ENCODE data around the gene PPP2R2B.

The PPP2R2B gene

DNA sequence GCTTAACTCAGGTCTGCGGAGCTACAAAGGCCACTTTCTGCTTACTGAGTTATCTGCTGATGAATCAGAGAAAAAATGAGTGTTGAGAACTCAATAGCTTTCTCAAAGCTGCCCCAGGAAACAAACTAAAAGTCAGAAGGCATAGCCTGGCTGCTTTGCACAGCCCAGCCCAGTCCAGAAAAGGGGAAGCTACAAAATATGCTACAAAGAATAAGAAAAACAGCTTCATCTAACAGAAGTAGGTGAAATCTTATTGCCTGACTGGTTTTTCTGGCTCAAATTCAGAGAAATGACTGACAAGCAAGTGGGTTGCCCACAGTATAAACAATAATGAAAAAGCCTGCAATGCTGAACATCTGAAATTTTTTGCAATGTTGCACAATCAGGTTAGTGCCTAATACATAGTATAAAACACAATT lies 156.2 kb downstream of the PPP2R2B start:
- no peak for TF ChIP-seq ZNF565 (CRISPR knock-in tag; conservative IDR thresholded peaks at IDR 0.05; ENCODE audit: low read depth)
- TF ChIP-seq SNAI2 (CRISPR knock-in tag; IDR thresholded peaks at IDR 0.05) = no peak
- TF ChIP-seq, protein P1, sequence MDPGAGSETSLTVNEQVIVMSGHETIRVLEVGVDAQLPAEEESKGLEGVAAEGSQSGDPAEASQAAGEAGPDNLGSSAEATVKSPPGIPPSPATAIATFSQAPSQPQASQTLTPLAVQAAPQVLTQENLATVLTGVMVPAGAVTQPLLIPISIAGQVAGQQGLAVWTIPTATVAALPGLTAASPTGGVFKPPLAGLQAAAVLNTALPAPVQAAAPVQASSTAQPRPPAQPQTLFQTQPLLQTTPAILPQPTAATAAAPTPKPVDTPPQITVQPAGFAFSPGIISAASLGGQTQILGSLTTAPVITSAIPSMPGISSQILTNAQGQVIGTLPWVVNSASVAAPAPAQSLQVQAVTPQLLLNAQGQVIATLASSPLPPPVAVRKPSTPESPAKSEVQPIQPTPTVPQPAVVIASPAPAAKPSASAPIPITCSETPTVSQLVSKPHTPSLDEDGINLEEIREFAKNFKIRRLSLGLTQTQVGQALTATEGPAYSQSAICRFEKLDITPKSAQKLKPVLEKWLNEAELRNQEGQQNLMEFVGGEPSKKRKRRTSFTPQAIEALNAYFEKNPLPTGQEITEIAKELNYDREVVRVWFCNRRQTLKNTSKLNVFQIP (CRISPR knock-in tag; IDR thresholded peaks at IDR 0.05; ENCODE audit: borderline replicate concordance, low read depth) = no peak
- TF ChIP-seq ZNF8 (CRISPR knock-in tag; IDR thresholded peaks at IDR 0.05) = no peak
- no peak; the same call in 2 of the 3 replicates for ATAC-seq

DNA sequence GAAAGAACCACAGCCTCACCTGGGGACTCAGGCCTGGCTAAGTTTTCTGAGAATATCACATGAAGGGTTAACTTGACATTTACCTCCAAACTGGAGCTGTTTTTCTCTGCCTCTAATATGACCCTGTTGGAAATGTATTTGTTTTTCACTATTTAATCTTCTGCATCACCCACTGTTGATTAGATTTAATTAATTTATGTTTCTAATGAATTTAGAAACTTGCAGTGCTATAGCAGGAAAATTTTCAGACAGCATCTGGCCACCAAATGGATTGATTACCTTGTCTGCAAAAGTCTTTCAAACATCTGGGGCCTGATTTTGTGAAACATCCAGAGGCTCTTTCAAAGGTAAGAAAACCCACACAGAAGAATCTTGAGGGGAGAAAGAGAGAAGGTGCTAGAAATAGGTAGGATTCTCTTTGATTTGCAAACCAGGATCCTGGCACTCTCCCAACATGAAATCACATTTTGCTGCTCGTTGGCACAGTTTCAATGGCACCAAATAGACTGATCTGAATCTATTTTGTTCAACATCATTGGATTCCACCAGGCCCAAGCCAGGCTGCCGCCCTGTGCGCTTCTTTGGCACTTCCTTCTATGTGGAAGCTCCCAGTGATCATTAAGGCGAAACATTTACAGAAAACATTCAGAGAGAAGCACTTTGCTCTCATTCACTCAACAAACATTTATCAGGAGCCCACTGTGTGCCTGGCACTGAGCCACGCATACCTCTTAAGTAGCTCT lies 157.3 kb downstream of the PPP2R2B start:
- no peak for ATAC-seq
- TF ChIP-seq, protein P2, sequence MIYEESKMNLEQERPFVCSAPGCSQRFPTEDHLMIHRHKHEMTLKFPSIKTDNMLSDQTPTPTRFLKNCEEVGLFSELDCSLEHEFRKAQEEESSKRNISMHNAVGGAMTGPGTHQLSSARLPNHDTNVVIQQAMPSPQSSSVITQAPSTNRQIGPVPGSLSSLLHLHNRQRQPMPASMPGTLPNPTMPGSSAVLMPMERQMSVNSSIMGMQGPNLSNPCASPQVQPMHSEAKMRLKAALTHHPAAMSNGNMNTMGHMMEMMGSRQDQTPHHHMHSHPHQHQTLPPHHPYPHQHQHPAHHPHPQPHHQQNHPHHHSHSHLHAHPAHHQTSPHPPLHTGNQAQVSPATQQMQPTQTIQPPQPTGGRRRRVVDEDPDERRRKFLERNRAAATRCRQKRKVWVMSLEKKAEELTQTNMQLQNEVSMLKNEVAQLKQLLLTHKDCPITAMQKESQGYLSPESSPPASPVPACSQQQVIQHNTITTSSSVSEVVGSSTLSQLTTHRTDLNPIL (CRISPR knock-in tag; IDR thresholded peaks at IDR 0.05; ENCODE audit: low read depth) = no peak
- TF ChIP-seq ZNF565 (CRISPR knock-in tag; conservative IDR thresholded peaks at IDR 0.05; ENCODE audit: low read depth) (no peak), ZC3H10 (CRISPR knock-in tag; IDR thresholded peaks at IDR 0.05) (no peak), ZNF70 (CRISPR knock-in tag; IDR thresholded peaks at IDR 0.05) (no peak), TCF4 (CRISPR knock-in tag; IDR thresholded peaks at IDR 0.05; ENCODE audit: borderline replicate concordance) (peak; percentile 77)
- TF ChIP-seq, protein P3, sequence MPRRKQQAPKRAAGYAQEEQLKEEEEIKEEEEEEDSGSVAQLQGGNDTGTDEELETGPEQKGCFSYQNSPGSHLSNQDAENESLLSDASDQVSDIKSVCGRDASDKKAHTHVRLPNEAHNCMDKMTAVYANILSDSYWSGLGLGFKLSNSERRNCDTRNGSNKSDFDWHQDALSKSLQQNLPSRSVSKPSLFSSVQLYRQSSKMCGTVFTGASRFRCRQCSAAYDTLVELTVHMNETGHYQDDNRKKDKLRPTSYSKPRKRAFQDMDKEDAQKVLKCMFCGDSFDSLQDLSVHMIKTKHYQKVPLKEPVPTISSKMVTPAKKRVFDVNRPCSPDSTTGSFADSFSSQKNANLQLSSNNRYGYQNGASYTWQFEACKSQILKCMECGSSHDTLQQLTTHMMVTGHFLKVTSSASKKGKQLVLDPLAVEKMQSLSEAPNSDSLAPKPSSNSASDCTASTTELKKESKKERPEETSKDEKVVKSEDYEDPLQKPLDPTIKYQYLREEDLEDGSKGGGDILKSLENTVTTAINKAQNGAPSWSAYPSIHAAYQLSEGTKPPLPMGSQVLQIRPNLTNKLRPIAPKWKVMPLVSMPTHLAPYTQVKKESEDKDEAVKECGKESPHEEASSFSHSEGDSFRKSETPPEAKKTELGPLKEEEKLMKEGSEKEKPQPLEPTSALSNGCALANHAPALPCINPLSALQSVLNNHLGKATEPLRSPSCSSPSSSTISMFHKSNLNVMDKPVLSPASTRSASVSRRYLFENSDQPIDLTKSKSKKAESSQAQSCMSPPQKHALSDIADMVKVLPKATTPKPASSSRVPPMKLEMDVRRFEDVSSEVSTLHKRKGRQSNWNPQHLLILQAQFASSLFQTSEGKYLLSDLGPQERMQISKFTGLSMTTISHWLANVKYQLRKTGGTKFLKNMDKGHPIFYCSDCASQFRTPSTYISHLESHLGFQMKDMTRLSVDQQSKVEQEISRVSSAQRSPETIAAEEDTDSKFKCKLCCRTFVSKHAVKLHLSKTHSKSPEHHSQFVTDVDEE (CRISPR knock-in tag; IDR thresholded peaks at IDR 0.05) = peak; percentile 34; the same call in 1 of the 2 replicates

DNA sequence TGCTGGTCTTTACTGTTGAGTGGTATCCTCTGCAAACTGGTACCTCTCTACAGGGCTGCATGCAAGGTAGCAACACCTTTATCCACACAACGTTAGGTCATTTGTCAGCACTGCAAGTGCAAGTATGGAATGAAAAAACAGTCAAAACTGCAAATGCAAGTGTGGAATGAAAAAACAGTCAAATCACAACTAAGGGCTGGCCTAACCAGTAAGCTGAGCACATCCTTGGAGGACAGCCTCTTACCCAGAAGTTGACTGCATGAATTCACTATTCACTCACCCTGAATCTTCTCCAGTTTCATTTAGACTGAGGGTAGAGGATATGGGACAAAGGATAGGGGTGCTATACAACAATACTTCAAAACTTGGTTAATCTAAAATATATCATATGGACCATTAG lies 158.4 kb downstream of the PPP2R2B start:
- no peak for ATAC-seq
- no peak for TF ChIP-seq ZNF70 (CRISPR knock-in tag; IDR thresholded peaks at IDR 0.05)
- TF ChIP-seq ZFP3 (CRISPR knock-in tag; IDR thresholded peaks at IDR 0.05) = no peak
- TF ChIP-seq ZNF565 (CRISPR knock-in tag; conservative IDR thresholded peaks at IDR 0.05; ENCODE audit: low read depth) = no peak
- TF ChIP-seq ZNF8 (CRISPR knock-in tag; IDR thresholded peaks at IDR 0.05) = no peak
- TF ChIP-seq OSR1 (CRISPR knock-in tag; IDR thresholded peaks at IDR 0.05) = no peak
- no peak for TF ChIP-seq ESRRG (CRISPR knock-in tag; IDR thresholded peaks at IDR 0.05)
- TF ChIP-seq, protein P3 (CRISPR knock-in tag; IDR thresholded peaks at IDR 0.05) = no peak
- no peak for TF ChIP-seq ZFP30 (CRISPR knock-in tag; IDR thresholded peaks at IDR 0.05)
- TF ChIP-seq, protein P4, sequence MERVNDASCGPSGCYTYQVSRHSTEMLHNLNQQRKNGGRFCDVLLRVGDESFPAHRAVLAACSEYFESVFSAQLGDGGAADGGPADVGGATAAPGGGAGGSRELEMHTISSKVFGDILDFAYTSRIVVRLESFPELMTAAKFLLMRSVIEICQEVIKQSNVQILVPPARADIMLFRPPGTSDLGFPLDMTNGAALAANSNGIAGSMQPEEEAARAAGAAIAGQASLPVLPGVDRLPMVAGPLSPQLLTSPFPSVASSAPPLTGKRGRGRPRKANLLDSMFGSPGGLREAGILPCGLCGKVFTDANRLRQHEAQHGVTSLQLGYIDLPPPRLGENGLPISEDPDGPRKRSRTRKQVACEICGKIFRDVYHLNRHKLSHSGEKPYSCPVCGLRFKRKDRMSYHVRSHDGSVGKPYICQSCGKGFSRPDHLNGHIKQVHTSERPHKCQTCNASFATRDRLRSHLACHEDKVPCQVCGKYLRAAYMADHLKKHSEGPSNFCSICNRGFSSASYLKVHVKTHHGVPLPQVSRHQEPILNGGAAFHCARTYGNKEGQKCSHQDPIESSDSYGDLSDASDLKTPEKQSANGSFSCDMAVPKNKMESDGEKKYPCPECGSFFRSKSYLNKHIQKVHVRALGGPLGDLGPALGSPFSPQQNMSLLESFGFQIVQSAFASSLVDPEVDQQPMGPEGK (CRISPR knock-in tag; IDR thresholded peaks at IDR 0.05; ENCODE audit: borderline replicate concordance) = no peak
- TF ChIP-seq GLIS3 (CRISPR knock-in tag; IDR thresholded peaks at IDR 0.05) = no peak
- TF ChIP-seq, protein P5, sequence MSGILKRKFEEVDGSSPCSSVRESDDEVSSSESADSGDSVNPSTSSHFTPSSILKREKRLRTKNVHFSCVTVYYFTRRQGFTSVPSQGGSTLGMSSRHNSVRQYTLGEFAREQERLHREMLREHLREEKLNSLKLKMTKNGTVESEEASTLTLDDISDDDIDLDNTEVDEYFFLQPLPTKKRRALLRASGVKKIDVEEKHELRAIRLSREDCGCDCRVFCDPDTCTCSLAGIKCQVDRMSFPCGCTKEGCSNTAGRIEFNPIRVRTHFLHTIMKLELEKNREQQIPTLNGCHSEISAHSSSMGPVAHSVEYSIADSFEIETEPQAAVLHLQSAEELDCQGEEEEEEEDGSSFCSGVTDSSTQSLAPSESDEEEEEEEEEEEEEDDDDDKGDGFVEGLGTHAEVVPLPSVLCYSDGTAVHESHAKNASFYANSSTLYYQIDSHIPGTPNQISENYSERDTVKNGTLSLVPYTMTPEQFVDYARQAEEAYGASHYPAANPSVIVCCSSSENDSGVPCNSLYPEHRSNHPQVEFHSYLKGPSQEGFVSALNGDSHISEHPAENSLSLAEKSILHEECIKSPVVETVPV (CRISPR knock-in tag; IDR thresholded peaks at IDR 0.05) = no peak
- no peak for TF ChIP-seq SNAI2 (CRISPR knock-in tag; IDR thresholded peaks at IDR 0.05)
- TF ChIP-seq, protein P1 (CRISPR knock-in tag; IDR thresholded peaks at IDR 0.05; ENCODE audit: borderline replicate concordance, low read depth) = no peak

Measured in SK-N-SH treated with all-trans-retinoic acid at 6 μM for 48 hours (cell line).